Measurements from ENCODE around the gene CA5A.

The CA5A gene

DNA sequence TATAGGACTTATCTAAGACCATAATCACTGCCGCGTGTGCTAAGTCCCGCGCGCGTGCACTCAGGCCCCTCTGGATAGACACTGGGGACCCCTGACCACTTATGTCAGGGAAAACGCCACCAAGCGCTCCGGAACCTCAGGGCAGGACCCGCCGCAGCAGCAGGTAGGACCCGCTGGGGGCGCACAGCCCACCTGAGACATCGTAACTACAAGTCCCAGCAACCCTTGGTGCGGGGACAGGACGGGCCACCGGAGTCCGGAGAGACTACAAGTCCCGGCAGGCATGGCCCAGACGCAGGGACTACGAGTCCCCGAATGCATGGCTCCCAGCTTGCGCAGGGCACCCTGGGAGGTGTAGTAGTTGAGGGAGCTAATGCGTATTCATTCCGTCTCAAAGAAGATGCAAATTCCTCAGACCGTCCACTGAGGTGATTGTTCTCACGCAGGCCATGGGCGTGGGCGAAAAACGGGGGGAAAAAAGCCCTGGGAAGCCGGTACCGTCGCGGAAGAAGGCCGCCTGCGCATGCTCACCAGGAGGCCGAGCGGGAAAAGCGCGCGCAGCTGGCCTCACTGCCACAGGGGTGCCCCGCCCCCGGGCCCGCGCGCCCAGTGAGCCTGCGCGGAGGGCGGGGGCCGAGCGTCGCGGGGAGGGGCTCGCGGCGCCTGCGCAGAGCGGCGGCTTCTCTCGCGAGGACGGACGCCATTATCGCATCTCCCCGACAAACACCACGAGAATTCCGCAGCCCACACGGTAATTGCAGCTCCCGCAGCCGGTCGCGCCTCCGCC lies 14.6 kb upstream of the CA5A start, which contains the start of gene BANP:
Gene BANP, plus strand, starts transcription at position 670 of the 787 bp plus-strand sequence. CDS start 23,682 bp downstream, outside the sequence.
- peak within 1 kb of the TSS; percentile 61 for H3K4me3 ChIP-seq (replicated peaks; ENCODE audit: insufficient read depth, low read length)
- peak within 1 kb of the TSS; percentile 99 for H3K27ac ChIP-seq (replicated peaks)
- H3K27me3 ChIP-seq (ENCODE audit: insufficient read depth, poor library complexity, severe bottlenecking) = no peaks in the 10 kb centered on the region
- peak; percentile 86 to 94 for DNase-seq (ENCODE audit: low read depth in 1 of 2, low spot score in 1 of 2)
- TF ChIP-seq, protein P1, sequence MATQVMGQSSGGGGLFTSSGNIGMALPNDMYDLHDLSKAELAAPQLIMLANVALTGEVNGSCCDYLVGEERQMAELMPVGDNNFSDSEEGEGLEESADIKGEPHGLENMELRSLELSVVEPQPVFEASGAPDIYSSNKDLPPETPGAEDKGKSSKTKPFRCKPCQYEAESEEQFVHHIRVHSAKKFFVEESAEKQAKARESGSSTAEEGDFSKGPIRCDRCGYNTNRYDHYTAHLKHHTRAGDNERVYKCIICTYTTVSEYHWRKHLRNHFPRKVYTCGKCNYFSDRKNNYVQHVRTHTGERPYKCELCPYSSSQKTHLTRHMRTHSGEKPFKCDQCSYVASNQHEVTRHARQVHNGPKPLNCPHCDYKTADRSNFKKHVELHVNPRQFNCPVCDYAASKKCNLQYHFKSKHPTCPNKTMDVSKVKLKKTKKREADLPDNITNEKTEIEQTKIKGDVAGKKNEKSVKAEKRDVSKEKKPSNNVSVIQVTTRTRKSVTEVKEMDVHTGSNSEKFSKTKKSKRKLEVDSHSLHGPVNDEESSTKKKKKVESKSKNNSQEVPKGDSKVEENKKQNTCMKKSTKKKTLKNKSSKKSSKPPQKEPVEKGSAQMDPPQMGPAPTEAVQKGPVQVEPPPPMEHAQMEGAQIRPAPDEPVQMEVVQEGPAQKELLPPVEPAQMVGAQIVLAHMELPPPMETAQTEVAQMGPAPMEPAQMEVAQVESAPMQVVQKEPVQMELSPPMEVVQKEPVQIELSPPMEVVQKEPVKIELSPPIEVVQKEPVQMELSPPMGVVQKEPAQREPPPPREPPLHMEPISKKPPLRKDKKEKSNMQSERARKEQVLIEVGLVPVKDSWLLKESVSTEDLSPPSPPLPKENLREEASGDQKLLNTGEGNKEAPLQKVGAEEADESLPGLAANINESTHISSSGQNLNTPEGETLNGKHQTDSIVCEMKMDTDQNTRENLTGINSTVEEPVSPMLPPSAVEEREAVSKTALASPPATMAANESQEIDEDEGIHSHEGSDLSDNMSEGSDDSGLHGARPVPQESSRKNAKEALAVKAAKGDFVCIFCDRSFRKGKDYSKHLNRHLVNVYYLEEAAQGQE (IDR thresholded peaks at IDR 0.05; ENCODE audit: insufficient replicate concordance, low read depth) = no peak
- TF ChIP-seq GABPA (IDR thresholded peaks at IDR 0.05; ENCODE audit: low read depth) = peak; percentile 75
- peak; percentile 21; the same call in 1 of the 2 replicates for TF ChIP-seq POLR2AphosphoS5 (IDR thresholded peaks at IDR 0.05; ENCODE audit: low read depth)
- TF ChIP-seq, protein P2, sequence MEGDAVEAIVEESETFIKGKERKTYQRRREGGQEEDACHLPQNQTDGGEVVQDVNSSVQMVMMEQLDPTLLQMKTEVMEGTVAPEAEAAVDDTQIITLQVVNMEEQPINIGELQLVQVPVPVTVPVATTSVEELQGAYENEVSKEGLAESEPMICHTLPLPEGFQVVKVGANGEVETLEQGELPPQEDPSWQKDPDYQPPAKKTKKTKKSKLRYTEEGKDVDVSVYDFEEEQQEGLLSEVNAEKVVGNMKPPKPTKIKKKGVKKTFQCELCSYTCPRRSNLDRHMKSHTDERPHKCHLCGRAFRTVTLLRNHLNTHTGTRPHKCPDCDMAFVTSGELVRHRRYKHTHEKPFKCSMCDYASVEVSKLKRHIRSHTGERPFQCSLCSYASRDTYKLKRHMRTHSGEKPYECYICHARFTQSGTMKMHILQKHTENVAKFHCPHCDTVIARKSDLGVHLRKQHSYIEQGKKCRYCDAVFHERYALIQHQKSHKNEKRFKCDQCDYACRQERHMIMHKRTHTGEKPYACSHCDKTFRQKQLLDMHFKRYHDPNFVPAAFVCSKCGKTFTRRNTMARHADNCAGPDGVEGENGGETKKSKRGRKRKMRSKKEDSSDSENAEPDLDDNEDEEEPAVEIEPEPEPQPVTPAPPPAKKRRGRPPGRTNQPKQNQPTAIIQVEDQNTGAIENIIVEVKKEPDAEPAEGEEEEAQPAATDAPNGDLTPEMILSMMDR (IDR thresholded peaks at IDR 0.05; ENCODE audit: insufficient read depth, low read length) = no peak
- no peak for TF ChIP-seq SPI1 (IDR thresholded peaks at IDR 0.05; ENCODE audit: borderline replicate concordance, low read depth)

DNA sequence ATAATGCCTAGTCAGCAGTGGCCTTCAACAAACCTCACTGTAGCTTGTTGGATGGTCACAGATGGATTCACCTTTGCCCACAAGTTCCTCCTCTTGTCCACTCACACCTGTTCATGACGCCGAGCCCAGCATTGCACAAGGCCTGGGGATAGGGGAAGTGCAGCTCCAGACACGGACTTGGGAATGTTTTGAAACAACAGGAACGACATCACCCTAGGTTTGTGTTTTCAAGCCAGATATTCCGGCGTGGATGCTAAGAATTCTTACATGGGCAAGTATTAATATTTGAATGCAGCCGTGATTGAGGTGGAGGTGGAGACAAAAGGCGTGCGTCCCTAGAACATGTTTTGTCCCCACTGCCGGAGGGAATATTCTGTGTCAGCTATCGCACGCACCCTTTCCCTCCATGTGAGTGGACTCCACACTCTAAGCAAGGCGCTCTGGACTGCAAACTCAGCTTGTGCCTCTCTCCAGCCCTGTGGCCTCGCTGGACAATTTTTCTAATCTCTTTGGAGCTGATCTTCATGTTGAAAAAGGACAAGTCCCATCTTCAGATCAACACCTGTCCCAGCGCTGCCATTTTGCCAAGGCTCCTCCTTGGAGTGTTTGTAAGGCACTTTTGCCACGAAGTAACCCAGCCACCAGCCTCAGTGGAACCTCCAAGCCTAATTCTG lies 12.9 kb upstream of the CA5A start:
- H3K27me3 ChIP-seq (ENCODE audit: insufficient read depth, poor library complexity, severe bottlenecking) = no peaks in the 10 kb centered on the region
- no peak overlapping the region for H3K27ac ChIP-seq (replicated peaks)
- DNase-seq (ENCODE audit: low read depth in 1 of 2, low spot score in 1 of 2) = peak; percentile 13 to 66
- no peak overlapping the region for H3K4me3 ChIP-seq (replicated peaks; ENCODE audit: insufficient read depth, low read length)
- TF ChIP-seq, protein P1 (IDR thresholded peaks at IDR 0.05; ENCODE audit: insufficient replicate concordance, low read depth) = no peak

DNA sequence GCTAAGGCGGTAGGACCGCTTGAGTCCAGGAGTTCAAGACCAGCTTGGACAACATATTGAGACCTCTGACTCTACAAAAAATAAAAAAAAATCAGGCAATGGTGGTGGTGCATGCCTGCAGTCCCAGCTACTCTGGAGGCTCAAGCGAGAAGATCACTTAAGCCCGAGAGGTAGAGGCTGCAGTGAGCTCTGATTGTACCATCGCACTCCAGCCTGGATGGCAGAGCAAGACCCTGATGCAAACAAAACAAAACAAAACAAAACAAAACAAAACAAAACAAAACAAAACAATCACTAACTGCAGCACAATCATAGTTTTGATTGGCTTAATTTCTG lies 12.4 kb upstream of the CA5A start:
- DNase-seq (ENCODE audit: low read depth in 1 of 2, low spot score in 1 of 2) = no peak
- Histone ChIP-seq H3K4me3 (replicated peaks; ENCODE audit: insufficient read depth, low read length) (no peak overlapping the region), H3K27ac (replicated peaks) (no peak overlapping the region), H3K27me3 (ENCODE audit: insufficient read depth, poor library complexity, severe bottlenecking) (no peaks in the 10 kb centered on the region)
- TF ChIP-seq, protein P1 (IDR thresholded peaks at IDR 0.05; ENCODE audit: insufficient replicate concordance, low read depth) = no peak

DNA sequence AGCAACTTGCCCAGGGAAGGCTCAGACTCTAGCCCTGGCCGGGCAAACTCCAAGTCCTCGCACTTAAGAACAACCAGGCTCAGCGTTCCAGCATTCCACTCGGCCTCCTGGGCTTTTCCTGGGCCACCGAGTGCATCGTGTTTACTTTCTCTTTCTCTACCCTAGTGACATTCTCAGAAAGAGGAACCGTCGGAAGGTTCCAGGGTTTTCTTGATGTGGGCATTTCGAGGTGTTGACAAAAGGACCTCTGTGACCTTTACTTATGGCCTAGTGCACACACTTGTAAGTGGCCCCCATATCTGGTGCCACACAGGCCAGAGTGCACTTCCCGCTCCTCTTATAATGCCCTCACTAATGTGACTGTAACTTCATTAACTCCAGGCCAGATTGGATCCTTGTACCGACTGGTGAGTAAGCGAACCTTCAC lies 11.8 kb upstream of the CA5A start:
- Histone ChIP-seq H3K4me3 (replicated peaks; ENCODE audit: insufficient read depth, low read length) (no peak overlapping the region), H3K27ac (replicated peaks) (no peak overlapping the region), H3K27me3 (ENCODE audit: insufficient read depth, poor library complexity, severe bottlenecking) (no peaks in the 10 kb centered on the region)
- DNase-seq (ENCODE audit: low read depth in 1 of 2, low spot score in 1 of 2) = peak in 1 of 2 experiments; percentile 7
- TF ChIP-seq, protein P1 (IDR thresholded peaks at IDR 0.05; ENCODE audit: insufficient replicate concordance, low read depth) = no peak
- TF ChIP-seq SPI1 (IDR thresholded peaks at IDR 0.05; ENCODE audit: borderline replicate concordance, low read depth) = peak; percentile 35; the same call in 1 of the 2 replicates

Measured in HL-60 (cell line).